KBM-7 (cell line): ENCODE data around the gene MRAP2.

Experiments
- DNase-seq: peaks from one replicate; pipeline ENCODE4 v3.0.0-alpha.2; 2015
- in situ Hi-C: fragments of 300-500 bp; cut with MboI; formaldehyde crosslinking; loops from 2 replicates; pipeline ENCODE4 v1.14.3; 2020; ENCODE audit warnings: low sequenced_read_pairs, low pct_unique_long_range_greater_than_20kb, mixed read lengths

Gene MRAP2

GRCh38 chr6:84033523-84034451 is at the start of gene MRAP2:
Gene MRAP2, plus strand, starts transcription at chr6:84033772. Its CDS starts 21,547 bp downstream, at chr6:84055319.
- in situ Hi-C loops, result no loop called here
- peak; percentile 49 for DNase-seq

DNA sequence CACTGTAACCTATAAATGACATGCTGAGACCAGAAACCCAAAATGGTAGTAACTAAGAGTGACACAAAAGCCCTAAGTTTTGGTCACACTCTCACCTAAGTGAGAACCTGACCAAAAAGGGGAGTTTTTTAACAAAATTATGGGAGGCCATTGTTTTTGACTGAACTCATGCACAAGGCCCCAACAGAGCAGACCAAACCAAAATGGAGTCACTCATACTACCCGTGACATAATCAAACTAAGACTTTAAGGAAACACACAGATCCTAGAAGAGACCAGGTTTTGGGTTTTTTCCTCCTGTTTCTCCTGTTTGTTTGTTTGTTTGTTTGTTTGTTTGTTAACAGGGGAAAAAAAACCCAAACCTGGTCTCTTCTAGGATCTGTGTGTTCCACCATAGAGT is 49.2 kb upstream of the MRAP2 start:
- no peak for DNase-seq
- in situ Hi-C loops, result no loop called here

DNA sequence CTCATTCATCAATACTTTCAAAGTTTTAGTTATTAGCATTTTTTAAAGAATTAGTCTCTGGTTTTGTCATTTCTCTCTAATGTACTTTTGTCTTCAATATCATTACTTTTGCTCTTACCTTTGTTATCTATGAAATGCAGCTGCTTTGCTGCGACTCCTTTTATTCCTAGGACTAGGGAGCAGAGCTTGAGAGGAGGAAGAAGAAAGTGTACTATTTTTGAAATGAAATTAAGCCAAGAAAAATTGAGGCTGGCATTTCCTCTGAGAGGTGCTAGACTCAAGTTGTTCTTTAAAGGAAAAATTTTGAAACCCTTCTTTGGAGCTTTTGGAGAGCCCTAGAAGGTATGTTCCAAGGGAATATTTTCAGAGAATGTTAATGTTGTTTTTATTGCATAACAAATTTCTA is 48.3 kb upstream of the MRAP2 start:
- in situ Hi-C loops, result no loop called here
- peak; percentile 3 for DNase-seq

GRCh38 chr6:83985715-83986114 is 47.9 kb upstream of the MRAP2 start:
- DNase-seq, result no peak
- in situ Hi-C loops, result no loop called here

DNA sequence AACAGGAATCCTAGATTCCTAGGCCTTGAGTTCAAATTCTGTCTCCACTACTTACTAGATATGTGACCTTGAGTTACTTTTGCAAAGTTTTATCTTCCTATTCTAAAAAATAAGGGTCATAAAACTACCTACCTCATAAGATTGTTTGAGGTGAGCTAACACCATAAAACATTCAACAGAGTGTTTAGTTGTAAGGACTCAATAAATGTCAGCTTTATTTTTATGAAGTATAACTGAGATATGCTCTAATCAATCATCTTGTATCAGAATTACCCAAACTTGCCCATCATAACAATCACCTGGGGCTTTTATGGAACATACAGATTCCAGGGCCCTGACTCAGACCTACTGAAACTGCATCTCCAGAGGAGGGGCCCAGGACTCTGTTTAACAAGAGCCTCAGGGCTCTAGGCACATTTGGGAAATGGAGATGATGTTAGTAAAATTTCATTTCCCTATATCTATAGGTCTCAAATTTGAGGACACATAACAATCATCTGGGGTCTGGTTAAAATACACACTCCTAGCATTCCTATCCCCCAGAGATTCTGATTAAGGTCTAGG is 35.5 kb upstream of the MRAP2 start:
- in situ Hi-C loops, result no loop called here

GRCh38 chr6:84001119-84001518 is 32.5 kb upstream of the MRAP2 start:
- DNase-seq, result no peak
- in situ Hi-C loops, result no loop called here

More for the DNA sequence above, 35.5 kb upstream of the MRAP2 start:
- no peak for DNase-seq

- DNase-seq, result peak; percentile 11
- in situ Hi-C loops, result no loop called here
Measured at GRCh38 chr6:84002226-84002625, 31.3 kb upstream of the MRAP2 start.

DNA sequence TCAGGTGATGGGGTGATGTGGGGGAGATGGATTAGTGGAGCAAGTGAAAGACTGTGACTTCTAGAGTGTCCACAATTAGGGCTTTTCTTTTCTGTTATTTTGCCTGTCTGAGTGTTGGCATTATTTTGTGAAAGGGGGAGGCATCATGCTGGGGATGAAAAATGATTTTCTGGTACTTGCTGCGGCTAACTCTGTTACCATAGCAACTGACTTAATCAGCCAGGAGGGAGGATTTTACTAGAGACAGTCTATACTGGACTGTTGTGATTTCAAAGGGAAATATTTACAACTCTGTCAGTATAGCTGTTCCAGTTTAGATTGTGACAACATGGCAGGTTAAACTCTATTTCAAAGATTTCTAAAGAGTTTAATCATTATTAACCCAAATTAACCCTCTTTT is 30.4 kb upstream of the MRAP2 start:
- in situ Hi-C loops, result no loop called here
- no peak for DNase-seq

GRCh38 chr6:84003654-84004053 is 29.9 kb upstream of the MRAP2 start:
- no peak for DNase-seq
- in situ Hi-C loops, result no loop called here

DNA sequence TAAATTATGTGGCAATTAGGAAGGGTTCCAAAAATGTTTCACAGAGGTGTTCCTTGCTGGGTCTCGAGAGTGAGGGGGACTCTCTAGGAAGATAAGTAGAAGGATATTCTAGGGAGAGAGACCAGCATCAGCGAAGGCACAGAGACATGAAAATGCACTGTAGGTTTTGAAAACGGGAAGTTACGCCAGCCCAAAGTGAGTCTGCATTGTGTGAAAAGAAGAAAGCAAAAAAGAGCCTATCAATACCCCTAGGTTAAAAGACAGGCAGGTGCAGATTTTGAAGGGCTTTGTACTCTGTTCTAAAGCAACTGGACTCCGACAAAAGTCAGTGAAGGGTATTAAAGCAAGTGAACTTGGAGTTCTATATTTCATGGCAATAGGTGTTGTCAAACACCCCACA is 25.7 kb upstream of the MRAP2 start:
- DNase-seq, result peak; percentile 64
- in situ Hi-C loops, result no loop called here

- DNase-seq, result no peak
- in situ Hi-C loops, result no loop called here
Measured at GRCh38 chr6:84013354-84013753, 20.2 kb upstream of the MRAP2 start.

DNA sequence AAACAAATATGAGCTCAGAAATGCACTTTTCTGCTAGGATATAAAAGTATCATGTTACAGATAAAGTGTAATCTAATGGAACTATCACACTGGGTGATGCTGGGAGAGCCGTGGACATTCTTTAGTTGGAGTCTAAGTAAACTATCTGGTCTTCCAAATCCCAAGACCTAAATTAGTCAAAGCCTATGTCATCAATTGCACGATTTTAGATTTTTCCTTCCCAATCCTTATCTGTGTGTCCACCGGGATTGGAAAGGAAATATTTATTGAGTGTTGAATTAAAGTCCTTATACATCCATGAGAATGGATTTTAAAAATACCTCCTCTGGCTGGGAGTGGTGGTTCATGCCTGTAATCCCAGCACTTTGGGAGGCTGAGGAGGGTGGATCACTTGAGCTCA is 19.6 kb upstream of the MRAP2 start:
- no peak for DNase-seq
- in situ Hi-C loops, result no loop called here

GRCh38 chr6:84016029-84016428 is 17.5 kb upstream of the MRAP2 start:
- no peak for DNase-seq
- in situ Hi-C loops, result no loop called here

- in situ Hi-C loops, result no loop called here
Measured at GRCh38 chr6:84017709-84018452, 15.7 kb upstream of the MRAP2 start.

DNA sequence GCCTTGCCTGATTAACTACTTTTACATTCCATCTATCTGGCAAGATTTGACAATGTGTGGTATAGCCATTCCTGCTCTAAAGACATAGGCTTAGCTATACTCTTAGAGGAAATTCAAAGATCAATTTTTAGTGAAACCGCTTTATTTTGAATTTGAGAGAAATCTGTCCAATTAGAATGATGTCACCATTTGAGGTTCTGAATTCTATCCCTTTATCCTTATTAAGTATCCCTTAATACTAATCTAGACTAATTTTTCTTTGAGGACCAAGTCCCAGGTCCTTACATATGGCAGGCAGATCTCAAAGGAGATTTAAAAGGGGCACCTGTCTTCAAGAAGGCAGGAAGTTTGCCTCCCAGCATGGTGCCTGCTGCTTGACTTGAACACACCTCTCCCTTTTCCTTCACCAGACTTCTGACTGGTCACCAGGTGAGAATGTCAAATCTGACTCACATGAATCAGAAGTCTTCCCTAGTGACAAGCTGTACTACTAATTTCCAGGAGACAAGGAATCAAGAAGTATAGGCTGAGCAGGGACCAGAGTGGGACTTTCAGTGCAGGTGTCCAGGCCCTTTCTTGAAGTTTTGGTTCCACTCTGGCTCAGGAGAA is 15.0 kb upstream of the MRAP2 start:
- no peak for DNase-seq

More at GRCh38 chr6:84017709-84018452, 15.7 kb upstream of the MRAP2 start:
- no peak for DNase-seq

DNA sequence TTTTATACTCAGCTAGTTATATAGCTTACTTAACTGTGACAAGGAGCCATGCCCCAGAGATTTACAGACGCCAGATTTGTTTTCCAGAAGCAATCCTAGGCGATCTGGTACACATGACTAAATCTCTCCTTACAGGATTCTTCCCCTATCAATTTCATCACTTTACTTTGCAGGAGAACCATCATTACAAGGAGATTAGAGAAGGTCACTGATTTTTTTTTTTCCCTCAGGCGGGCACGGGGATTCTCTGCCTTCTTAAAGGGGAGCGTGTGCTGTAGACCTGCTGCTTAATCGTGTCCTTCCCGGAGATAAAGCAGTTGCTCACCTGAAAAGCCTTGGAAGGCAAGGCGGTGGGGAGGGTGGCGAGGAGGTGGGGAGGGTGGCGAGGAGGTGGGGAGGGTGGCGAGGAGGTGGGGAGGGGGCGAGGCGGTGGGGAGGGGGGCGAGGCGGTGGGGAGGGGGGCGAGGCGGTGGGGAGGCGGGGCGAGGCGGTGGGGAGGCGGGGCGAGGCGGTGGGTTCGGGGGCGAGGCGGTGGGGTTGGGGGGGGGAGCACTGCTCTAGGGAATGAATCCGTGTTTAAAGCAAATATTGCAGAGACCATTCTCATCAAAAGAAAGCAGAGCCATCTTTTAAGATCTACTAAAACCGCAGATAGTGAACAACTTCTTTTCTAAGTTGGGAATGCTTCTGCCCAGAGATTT is 14.3 kb upstream of the MRAP2 start:
- in situ Hi-C loops, result no loop called here
- DNase-seq, result no peak

More for the DNA sequence above, 15.0 kb upstream of the MRAP2 start:
- in situ Hi-C loops, result no loop called here

GRCh38 chr6:84019842-84020211 is 13.7 kb upstream of the MRAP2 start:
- no peak for DNase-seq
- in situ Hi-C loops, result no loop called here

- DNase-seq, result no peak
- in situ Hi-C loops, result no loop called here
Measured at GRCh38 chr6:84021625-84022024, 11.9 kb upstream of the MRAP2 start.

GRCh38 chr6:84026721-84027164 is 6.8 kb upstream of the MRAP2 start:
- no peak for DNase-seq
- in situ Hi-C loops, result no loop called here
